Neural progenitor cell (in vitro differentiated cells): ENCODE data around the gene DOCK3. TPM values are rescaled to one million over a fixed set of nuclear protein-coding genes. Genes with fewer than 3 reads are reported as not detected.

Experiments
- DNase-seq: peaks from one replicate; pipeline ENCODE4 v3.0.0-alpha.2; 2016; ENCODE audit warnings: low spot score
- H2AFZ ChIP-seq: fragments of 200-600 bp; sonication (generic); replicated peaks from 2 replicates; pipeline ENCODE4 v1.6.1; 2016; ENCODE audit warnings: antibody characterized with exemption
- H3F3A ChIP-seq: fragments of 200-600 bp; sonication (generic); 2 replicates; pipeline ENCODE4 v1.6.1; 2016; ENCODE audit warnings: antibody characterized with exemption, low read depth
- H3K27ac ChIP-seq: fragments of 200-600 bp; sonication (generic); 2 replicates; pipeline ENCODE4 v1.5.1; 2016; ENCODE audit warnings: mild to moderate bottlenecking
- H3K27me3 ChIP-seq: fragments of 200-600 bp; sonication (generic); 2 replicates; pipeline ENCODE4 v1.6.1; 2016; ENCODE audit warnings: mild to moderate bottlenecking, moderate library complexity
- H3K36me3 ChIP-seq: fragments of 200-600 bp; sonication (generic); 2 replicates; pipeline ENCODE4 v1.5.1; 2016
- H3K4me1 ChIP-seq: fragments of 200-600 bp; sonication (generic); 2 replicates; pipeline ENCODE4 v1.6.1; 2016; ENCODE audit warnings: mixed run types
- H3K4me2 ChIP-seq: fragments of 200-600 bp; sonication (generic); 2 replicates; pipeline ENCODE4 v1.6.1; 2016
- H3K4me3 ChIP-seq: fragments of 200-600 bp; sonication (generic); 2 replicates; pipeline ENCODE4 v1.5.1; 2016
- H3K79me2 ChIP-seq: fragments of 200-600 bp; sonication (generic); 2 replicates; pipeline ENCODE4 v1.6.1; 2016; ENCODE audit warnings: low read depth
- H3K9ac ChIP-seq: fragments of 200-600 bp; sonication (generic); 2 replicates; pipeline ENCODE4 v1.6.1; 2016
- H3K9me3 ChIP-seq: fragments of 200-600 bp; sonication (generic); 2 replicates; pipeline ENCODE4 v1.5.1; 2016; ENCODE audit warnings: low read depth
- H4K20me1 ChIP-seq: fragments of 200-600 bp; sonication (generic); 2 replicates; pipeline ENCODE4 v1.6.1; 2016; ENCODE audit warnings: low read depth
- H3K27ac Mint-ChIP-seq: 3 replicates; pipeline ENCODE4 v1.8.0; 2021; ENCODE audit warnings: mixed read lengths
- H3K27me3 Mint-ChIP-seq: 2 replicates; pipeline ENCODE4 v1.8.0; 2022; ENCODE audit warnings: low read depth, mild to moderate bottlenecking, inconsistent platforms, moderate library complexity, mixed read lengths; ENCODE audit not compliant: insufficient read depth
- H3K36me3 Mint-ChIP-seq: 3 replicates; pipeline ENCODE4 v1.8.0; 2021; ENCODE audit warnings: mixed read lengths
- H3K4me1 Mint-ChIP-seq: 3 replicates; pipeline ENCODE4 v1.8.0; 2021; ENCODE audit warnings: mixed read lengths
- H3K4me3 Mint-ChIP-seq: 3 replicates; pipeline ENCODE4 v1.8.0; 2021; ENCODE audit warnings: mild to moderate bottlenecking, moderate library complexity, mixed read lengths
- H3K9me3 Mint-ChIP-seq: 3 replicates; pipeline ENCODE4 v1.8.0; 2020; ENCODE audit warnings: mixed read lengths
- EZH2 ChIP-seq: fragments of 200-600 bp; sonication (generic); IDR thresholded peaks from 2 replicates; pipeline ENCODE4 v1.6.1; 2017; ENCODE audit warnings: antibody characterized with exemption, mild to moderate bottlenecking, moderate library complexity
- EZH2phosphoT487 ChIP-seq: fragments of 200-600 bp; sonication (generic); IDR thresholded peaks from 2 replicates; pipeline ENCODE4 v1.6.1; 2017; ENCODE audit warnings: antibody characterized with exemption
- total RNA-seq: library from RNA; depleted of rRNA; stranded (reverse); fragments of >200 nt; gene quantifications from 2 replicates; pipeline ENCODE4 v1.2.3, GENCODE V29; 2015; ENCODE audit warnings: low replicate concordance
- TF ChIP-seq, protein P1 (sequence below): fragments of 200-600 bp; sonication (generic); IDR thresholded peaks from 2 replicates; pipeline ENCODE4 v1.5.1; 2017; ENCODE audit warnings: antibody characterized with exemption, mild to moderate bottlenecking

The DOCK3 gene
- total RNA-seq, 1 donor from 2014 or later: 10.7 TPM

GRCh38 chr3:50657816-50658215 is 16.9 kb upstream of the DOCK3 start:
- peaks cover 6% of the 10 kb centered on the region for H3K4me1 Mint-ChIP-seq
- DNase-seq: no peak
- no peak overlapping the region for H3K4me2 ChIP-seq
- no peaks in the 10 kb centered on the region for H3K9me3 ChIP-seq
- H3K4me3 Mint-ChIP-seq: no peak overlapping the region
- no peaks in the 10 kb centered on the region for H4K20me1 ChIP-seq
- TF ChIP-seq, protein P1, sequence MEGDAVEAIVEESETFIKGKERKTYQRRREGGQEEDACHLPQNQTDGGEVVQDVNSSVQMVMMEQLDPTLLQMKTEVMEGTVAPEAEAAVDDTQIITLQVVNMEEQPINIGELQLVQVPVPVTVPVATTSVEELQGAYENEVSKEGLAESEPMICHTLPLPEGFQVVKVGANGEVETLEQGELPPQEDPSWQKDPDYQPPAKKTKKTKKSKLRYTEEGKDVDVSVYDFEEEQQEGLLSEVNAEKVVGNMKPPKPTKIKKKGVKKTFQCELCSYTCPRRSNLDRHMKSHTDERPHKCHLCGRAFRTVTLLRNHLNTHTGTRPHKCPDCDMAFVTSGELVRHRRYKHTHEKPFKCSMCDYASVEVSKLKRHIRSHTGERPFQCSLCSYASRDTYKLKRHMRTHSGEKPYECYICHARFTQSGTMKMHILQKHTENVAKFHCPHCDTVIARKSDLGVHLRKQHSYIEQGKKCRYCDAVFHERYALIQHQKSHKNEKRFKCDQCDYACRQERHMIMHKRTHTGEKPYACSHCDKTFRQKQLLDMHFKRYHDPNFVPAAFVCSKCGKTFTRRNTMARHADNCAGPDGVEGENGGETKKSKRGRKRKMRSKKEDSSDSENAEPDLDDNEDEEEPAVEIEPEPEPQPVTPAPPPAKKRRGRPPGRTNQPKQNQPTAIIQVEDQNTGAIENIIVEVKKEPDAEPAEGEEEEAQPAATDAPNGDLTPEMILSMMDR: no peak
- TF ChIP-seq EZH2phosphoT487 (no peak), EZH2 (no peak)
- no peaks in the 10 kb centered on the region for H3K79me2 ChIP-seq
- no peak overlapping the region for H3K27ac ChIP-seq
- no peak overlapping the region for H3K9ac ChIP-seq
- no peaks in the 10 kb centered on the region for H3K9me3 Mint-ChIP-seq
- no peak overlapping the region for H2AFZ ChIP-seq
- no peaks in the 10 kb centered on the region for H3K36me3 Mint-ChIP-seq
- no peaks in the 10 kb centered on the region for H3K36me3 ChIP-seq
- H3K27me3 ChIP-seq: no peaks in the 10 kb centered on the region
- peaks cover under 1% of the 10 kb centered on the region for H3K4me1 ChIP-seq
- H3K27ac Mint-ChIP-seq: no peak overlapping the region
- H3K4me3 ChIP-seq: no peak overlapping the region
- peaks cover 3% of the 10 kb centered on the region for H3F3A ChIP-seq
- peaks cover 12% of the 10 kb centered on the region for H3K27me3 Mint-ChIP-seq

- no peak overlapping the region for H3K27ac Mint-ChIP-seq
- Histone ChIP-seq H2AFZ (no peak overlapping the region), H3K27ac (no peak overlapping the region), H4K20me1 (no peaks in the 10 kb centered on the region), H3K9ac (no peak overlapping the region), H3K4me3 (no peak overlapping the region), H3F3A (no peaks in the 10 kb centered on the region), H3K27me3 (no peaks in the 10 kb centered on the region), H3K9me3 (no peaks in the 10 kb centered on the region), H3K79me2 (no peaks in the 10 kb centered on the region), H3K4me2 (no peak overlapping the region), H3K36me3 (no peaks in the 10 kb centered on the region), H3K4me1 (no peaks in the 10 kb centered on the region)
- H3K36me3 Mint-ChIP-seq: no peaks in the 10 kb centered on the region
- no peak for DNase-seq
- peaks cover 12% of the 10 kb centered on the region for H3K27me3 Mint-ChIP-seq
- H3K4me1 Mint-ChIP-seq: peaks cover 2% of the 10 kb centered on the region
- H3K4me3 Mint-ChIP-seq: no peak overlapping the region
- H3K9me3 Mint-ChIP-seq: no peaks in the 10 kb centered on the region
- TF ChIP-seq EZH2phosphoT487: no peak
Observed at GRCh38 chr3:50658416-50658815, 16.3 kb upstream of the DOCK3 start.

GRCh38 chr3:50658831-50659230 is 15.9 kb upstream of the DOCK3 start:
- Histone ChIP-seq H3K36me3 (no peaks in the 10 kb centered on the region), H3K27ac (no peak overlapping the region), H3K9me3 (no peaks in the 10 kb centered on the region), H3K27me3 (no peaks in the 10 kb centered on the region), H3K4me1 (no peaks in the 10 kb centered on the region), H3K4me2 (no peak overlapping the region), H3K4me3 (no peak overlapping the region), H3K9ac (no peak overlapping the region), H3K79me2 (no peaks in the 10 kb centered on the region), H2AFZ (no peak overlapping the region), H4K20me1 (no peaks in the 10 kb centered on the region), H3F3A (no peaks in the 10 kb centered on the region)
- H3K27ac Mint-ChIP-seq: no peak overlapping the region
- no peaks in the 10 kb centered on the region for H3K36me3 Mint-ChIP-seq
- H3K4me1 Mint-ChIP-seq: peaks cover 2% of the 10 kb centered on the region
- H3K9me3 Mint-ChIP-seq: no peaks in the 10 kb centered on the region
- peaks cover 12% of the 10 kb centered on the region for H3K27me3 Mint-ChIP-seq
- H3K4me3 Mint-ChIP-seq: no peak overlapping the region
- TF ChIP-seq, protein P1: no peak
- TF ChIP-seq EZH2phosphoT487: no peak
- no peak for TF ChIP-seq EZH2
- DNase-seq: no peak

DNA sequence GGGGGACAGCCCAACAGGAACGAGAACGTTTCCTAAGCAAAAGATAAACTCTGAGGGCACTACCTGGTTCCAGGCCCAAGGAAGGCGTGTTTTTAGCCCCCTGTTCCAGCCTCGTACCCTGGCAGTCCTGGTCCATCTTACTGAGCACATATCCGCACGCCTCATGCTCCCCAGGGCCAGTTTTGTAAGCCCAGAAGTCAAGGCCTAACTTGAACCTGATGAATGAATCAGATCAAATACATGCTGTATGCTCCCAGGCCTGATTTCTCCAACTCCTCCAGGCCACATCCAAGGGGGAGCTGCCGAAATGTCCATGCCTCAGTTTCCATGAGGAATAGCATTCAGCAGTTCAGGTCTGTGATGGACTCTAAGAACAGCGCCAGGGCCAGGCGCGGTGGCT is 14.3 kb upstream of the DOCK3 start:
- Histone ChIP-seq H3K9me3 (no peaks in the 10 kb centered on the region), H3K27me3 (no peaks in the 10 kb centered on the region), H4K20me1 (no peaks in the 10 kb centered on the region), H3K27ac (no peak overlapping the region), H2AFZ (no peak overlapping the region), H3K9ac (no peak overlapping the region), H3K4me2 (no peak overlapping the region), H3K4me3 (no peak overlapping the region), H3K4me1 (peaks cover 1% of the 10 kb centered on the region), H3F3A (no peaks in the 10 kb centered on the region), H3K79me2 (no peaks in the 10 kb centered on the region), H3K36me3 (no peaks in the 10 kb centered on the region)
- Mint-ChIP-seq H3K9me3 (no peaks in the 10 kb centered on the region), H3K27ac (no peak overlapping the region), H3K4me3 (no peak overlapping the region), H3K27me3 (peaks cover 15% of the 10 kb centered on the region), H3K4me1 (peaks cover 2% of the 10 kb centered on the region), H3K36me3 (no peaks in the 10 kb centered on the region)
- DNase-seq: no peak
- TF ChIP-seq, protein P1: no peak
- TF ChIP-seq EZH2phosphoT487 (no peak), EZH2 (no peak)
